Thoracic aorta (tissue), 2 donors: ENCODE data around the gene CAV3. TPM values are rescaled to one million over a fixed set of nuclear protein-coding genes. Genes with fewer than 3 reads are reported as not detected.

ENCODE experiments used
- ATAC-seq: fragments of 150-250 bp; one replicate; pipeline ENCODE4 v1.8.0; 2017; ENCODE audit warnings: low read depth; ENCODE audit not compliant: insufficient number of reproducible peaks, low FRiP score
- DNase-seq: peaks from one replicate; pipeline ENCODE4 v3.0.0-alpha.2; 2020; ENCODE audit warnings: low spot score
- H3K27ac ChIP-seq, 2 donors: fragments of 200-600 bp; sonication (generic); 1 replicate in 1 of 2; 2 replicates in 1 of 2; pipeline ENCODE4 v1.5.1; 2016; ENCODE audit warnings: mild to moderate bottlenecking in 2 of 2, moderate library complexity in 2 of 2
- H3K27me3 ChIP-seq: fragments of 200-600 bp; sonication (generic); replicated peaks from 2 replicates; pipeline ENCODE4 v1.6.0; 2016; ENCODE audit warnings: mild to moderate bottlenecking; ENCODE audit not compliant: insufficient read depth
- H3K36me3 ChIP-seq: fragments of 200-600 bp; sonication (generic); one replicate; pipeline ENCODE4 v1.5.1; 2016
- H3K4me1 ChIP-seq, 2 donors: fragments of 200-600 bp; sonication (generic); 1 replicate in 1 of 2; 2 replicates in 1 of 2; pipeline versions ENCODE4 v1.5.1 to v1.6.0; 2016; ENCODE audit warnings: low read depth in 2 of 2, mild to moderate bottlenecking in 1 of 2; ENCODE audit not compliant: control insufficient read depth in 1 of 2
- H3K4me3 ChIP-seq: fragments of 200-600 bp; sonication (generic); 2 replicates; pipeline ENCODE4 v1.5.1; 2016; ENCODE audit warnings: mild to moderate bottlenecking
- H3K9me3 ChIP-seq: fragments of 200-600 bp; sonication (generic); 2 replicates; pipeline ENCODE4 v1.5.1; 2016
- CTCF ChIP-seq: fragments of 200-600 bp; sonication (generic); IDR thresholded peaks from one replicate; pipeline ENCODE4 v1.5.1; 2019; ENCODE audit warnings: antibody characterized with exemption
- total RNA-seq, 2 donors: library from RNA; depleted of rRNA; stranded (reverse); fragments of >200 nt; gene quantifications; one replicate each; pipeline versions ENCODE4 v1.1.0 to v1.2.3, GENCODE V29; 2016

Gene CAV3
- total RNA-seq, 2 donors from 2014 or later = not detected

GRCh38 chr3:8759038-8759707 is 25.6 kb downstream of the CAV3 start:
- Histone ChIP-seq H3K36me3 (no peaks in the 10 kb centered on the region), H3K4me1 (no peaks in the 10 kb centered on the region), H3K27me3 (no peaks in the 10 kb centered on the region), H3K4me3 (no peak overlapping the region), H3K9me3 (no peaks in the 10 kb centered on the region), H3K27ac (no peak overlapping the region)
- no peak for DNase-seq
- TF ChIP-seq CTCF = no peak
- no peak for ATAC-seq

GRCh38 chr3:8760091-8760490 is 26.5 kb downstream of the CAV3 start:
- no peak for TF ChIP-seq CTCF
- Histone ChIP-seq H3K4me3 (no peak overlapping the region), H3K27ac (no peak overlapping the region), H3K36me3 (no peaks in the 10 kb centered on the region), H3K27me3 (no peaks in the 10 kb centered on the region), H3K9me3 (no peaks in the 10 kb centered on the region), H3K4me1 (no peaks in the 10 kb centered on the region)
- ATAC-seq (no peak), DNase-seq (no peak)

- no peak for TF ChIP-seq CTCF
- DNase-seq = no peak
- Histone ChIP-seq H3K27me3 (no peaks in the 10 kb centered on the region), H3K27ac (no peak overlapping the region), H3K4me1 (no peaks in the 10 kb centered on the region), H3K4me3 (no peak overlapping the region), H3K9me3 (no peaks in the 10 kb centered on the region), H3K36me3 (no peaks in the 10 kb centered on the region)
- no peak for ATAC-seq
These were observed 26.9 kb downstream of the CAV3 start for GRCh38 chr3:8760506-8760905.

GRCh38 chr3:8761866-8762265 is 28.3 kb downstream of the CAV3 start:
- DNase-seq = no peak
- H3K27ac ChIP-seq = no peak overlapping the region

More at GRCh38 chr3:8761866-8762265, 28.3 kb downstream of the CAV3 start:
- H3K4me3 ChIP-seq = no peak overlapping the region
- H3K36me3 ChIP-seq = no peaks in the 10 kb centered on the region
- H3K4me1 ChIP-seq = no peaks in the 10 kb centered on the region
- no peak for ATAC-seq
- no peaks in the 10 kb centered on the region for H3K27me3 ChIP-seq
- TF ChIP-seq CTCF = no peak
- no peaks in the 10 kb centered on the region for H3K9me3 ChIP-seq
